DMS53 treated with DMSO at 0.1 percent for 48 hours (cell line): ENCODE measurements around the gene SERPINE3.

ENCODE experiments used
- DNase-seq: peaks from one replicate; lab custom pipeline; 2025; ENCODE audit not compliant: unreplicated experiment; lab: John Stamatoyannopoulos, UW

SERPINE3 gene

GRCh38 chr13:51339354-51339753, at the start of gene SERPINE3:
TSS of gene SERPINE3 (plus strand) at chr13:51339691. CDS start at chr13:51341092, 1,401 bp downstream.
- DNase-seq: no peak

DNA sequence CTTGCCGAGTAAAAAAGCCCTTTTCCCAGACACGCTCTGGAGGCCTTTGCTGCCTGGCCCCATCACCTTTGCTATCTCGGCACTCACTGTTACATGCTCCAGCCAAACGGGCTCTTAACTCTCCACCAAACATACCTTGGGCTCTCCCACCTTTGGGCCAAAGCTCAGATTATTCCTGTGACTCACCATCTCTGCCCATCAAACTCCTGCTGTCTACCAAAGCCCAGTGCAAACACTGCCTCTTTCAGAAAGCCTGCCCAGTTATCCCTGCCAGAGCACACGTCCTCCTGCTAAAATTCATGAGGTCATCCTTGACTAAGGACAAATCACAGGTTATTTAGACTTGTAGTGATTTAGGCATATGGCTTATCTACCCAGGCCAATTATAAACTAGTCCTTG, 48.1 kb upstream of the SERPINE3 start:
- DNase-seq: no peak

DNA sequence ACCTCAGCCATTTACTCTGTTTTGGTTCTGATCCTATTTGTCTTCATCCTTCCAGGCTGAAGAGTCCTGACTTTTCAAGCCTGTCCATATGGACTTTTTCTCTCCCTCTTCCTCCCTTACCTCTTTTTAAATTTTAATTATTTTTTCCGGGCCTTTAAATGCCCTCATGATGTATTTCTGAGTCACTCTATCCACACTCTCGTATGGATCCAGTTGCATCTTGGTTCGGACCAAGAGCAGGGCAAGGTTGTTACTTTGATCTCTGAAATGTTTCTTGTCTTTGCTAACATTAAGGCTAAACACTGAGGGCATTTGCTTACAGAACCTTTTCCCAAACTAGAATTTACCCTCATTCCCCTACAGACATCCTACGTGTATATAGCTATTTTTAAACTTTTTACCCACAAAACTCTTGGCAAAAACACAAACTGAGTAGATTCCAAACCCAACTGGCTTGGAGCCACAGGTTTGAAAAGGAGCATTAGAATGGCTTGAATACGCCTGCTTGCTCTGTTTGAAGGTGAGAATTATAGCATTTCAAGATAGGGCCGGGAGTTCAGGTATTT, 47.4 kb upstream of the SERPINE3 start:
- no peak for DNase-seq

- no peak for DNase-seq
Observed at GRCh38 chr13:51297556-51297955, 41.9 kb upstream of the SERPINE3 start.

GRCh38 chr13:51298812-51299211, 40.7 kb upstream of the SERPINE3 start:
- no peak for DNase-seq

- DNase-seq: no peak
Observed at GRCh38 chr13:51303063-51303552, 36.4 kb upstream of the SERPINE3 start.

GRCh38 chr13:51303882-51304281, 35.6 kb upstream of the SERPINE3 start:
- DNase-seq: no peak

GRCh38 chr13:51305271-51305967, 34.1 kb upstream of the SERPINE3 start:
- no peak for DNase-seq

GRCh38 chr13:51308781-51309180, 30.7 kb upstream of the SERPINE3 start:
- no peak for DNase-seq

- DNase-seq: no peak
Observed at GRCh38 chr13:51311231-51311630, 28.3 kb upstream of the SERPINE3 start.

GRCh38 chr13:51311957-51312520, 27.5 kb upstream of the SERPINE3 start:
- no peak for DNase-seq

DNA sequence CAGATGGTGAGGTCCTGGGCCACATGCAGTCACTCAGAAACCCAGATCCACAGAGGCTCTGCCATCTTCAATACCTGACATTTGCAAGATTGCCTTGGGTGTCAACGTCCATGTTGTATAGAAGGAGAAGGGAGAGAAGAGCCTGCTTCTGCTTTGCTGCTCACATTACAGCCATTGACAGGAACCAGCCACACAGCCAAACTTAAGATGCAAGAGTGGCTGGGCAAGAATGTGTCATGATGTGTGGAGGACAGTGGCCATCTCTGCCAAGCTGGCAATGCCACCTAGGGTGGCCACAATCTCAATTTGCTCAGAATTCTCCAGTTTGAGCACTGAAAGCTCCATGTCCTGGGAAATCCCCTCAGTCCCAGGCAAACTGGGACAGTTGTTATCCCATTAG, 25.9 kb upstream of the SERPINE3 start:
- no peak for DNase-seq

GRCh38 chr13:51317262-51317661, 22.2 kb upstream of the SERPINE3 start:
- DNase-seq: no peak

DNA sequence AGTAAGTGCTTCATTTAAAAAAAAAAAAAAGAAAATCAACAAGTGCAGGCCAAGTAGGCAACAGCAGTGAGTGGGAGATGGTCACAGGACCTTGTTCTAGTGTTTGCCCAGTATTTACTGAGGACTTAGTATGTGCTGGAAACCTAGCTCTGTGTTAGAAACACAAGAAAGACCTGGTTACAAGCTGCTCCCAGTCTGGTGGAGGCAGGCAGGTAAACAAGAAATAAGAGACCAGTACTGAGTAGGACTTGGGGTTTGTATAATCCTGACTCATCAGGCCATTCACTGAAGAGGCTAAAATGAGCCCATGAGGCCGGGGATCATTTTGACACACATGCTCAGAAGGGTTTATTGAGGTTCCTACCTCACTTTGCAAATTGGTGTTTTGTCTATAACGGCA, 21.5 kb upstream of the SERPINE3 start:
- no peak for DNase-seq

DNA sequence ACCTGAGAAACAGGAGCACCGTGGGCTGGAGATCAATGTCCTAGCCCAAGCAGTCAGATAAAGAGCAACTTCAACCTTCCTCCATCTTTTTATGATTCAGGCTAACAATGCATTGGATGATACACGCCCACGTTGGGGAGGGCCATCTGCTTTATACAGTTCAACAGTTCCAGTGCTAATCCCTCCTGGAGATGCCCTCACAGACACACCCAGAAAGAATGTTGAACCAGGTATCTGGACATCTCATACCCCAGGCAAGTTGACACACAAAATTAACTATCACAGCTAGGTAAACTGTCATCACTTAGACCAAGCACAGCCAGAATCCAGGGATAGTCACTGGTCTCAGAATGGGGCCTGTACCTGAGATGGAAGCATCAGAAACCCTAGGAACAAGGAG, 20.6 kb upstream of the SERPINE3 start:
- DNase-seq: no peak

DNA sequence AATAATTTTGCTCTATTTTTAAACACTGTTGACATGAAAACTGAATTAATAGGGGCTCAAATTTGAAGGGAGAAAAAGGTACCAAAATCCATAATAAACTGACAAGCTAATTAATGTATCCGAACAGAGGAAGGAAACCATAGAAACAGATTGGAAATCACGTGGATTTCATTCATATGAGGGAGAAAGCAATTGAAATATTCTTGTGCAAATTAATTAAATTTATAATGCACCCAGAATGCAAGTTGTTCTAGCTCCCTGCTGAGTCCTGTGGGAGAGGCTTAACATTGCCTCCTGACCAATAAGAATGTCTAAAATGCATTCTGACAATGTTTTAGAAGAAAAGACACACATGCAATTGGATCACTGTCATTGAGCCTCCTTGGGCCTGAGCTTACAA, 17.7 kb upstream of the SERPINE3 start:
- no peak for DNase-seq

DNA sequence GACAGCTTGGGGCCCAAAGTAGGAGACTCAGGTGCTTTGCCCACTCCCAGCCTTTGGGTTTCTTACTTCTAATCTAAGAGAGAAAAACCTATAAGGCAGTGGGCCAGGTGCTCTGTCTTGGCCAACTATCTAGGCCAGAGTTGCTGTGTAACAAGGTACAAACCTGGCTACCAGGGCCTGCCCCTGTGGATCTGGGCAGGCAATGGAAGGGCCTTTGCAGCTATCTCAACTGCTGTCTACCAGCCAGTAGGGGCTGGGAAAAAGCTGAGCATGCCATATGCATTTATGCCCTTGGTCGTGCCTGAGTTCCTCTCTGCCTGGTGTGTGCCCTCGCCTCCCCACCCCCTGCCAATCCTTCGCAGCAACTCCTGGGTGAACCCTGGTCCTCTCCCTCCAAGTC, 16.7 kb upstream of the SERPINE3 start:
- no peak for DNase-seq

DNA sequence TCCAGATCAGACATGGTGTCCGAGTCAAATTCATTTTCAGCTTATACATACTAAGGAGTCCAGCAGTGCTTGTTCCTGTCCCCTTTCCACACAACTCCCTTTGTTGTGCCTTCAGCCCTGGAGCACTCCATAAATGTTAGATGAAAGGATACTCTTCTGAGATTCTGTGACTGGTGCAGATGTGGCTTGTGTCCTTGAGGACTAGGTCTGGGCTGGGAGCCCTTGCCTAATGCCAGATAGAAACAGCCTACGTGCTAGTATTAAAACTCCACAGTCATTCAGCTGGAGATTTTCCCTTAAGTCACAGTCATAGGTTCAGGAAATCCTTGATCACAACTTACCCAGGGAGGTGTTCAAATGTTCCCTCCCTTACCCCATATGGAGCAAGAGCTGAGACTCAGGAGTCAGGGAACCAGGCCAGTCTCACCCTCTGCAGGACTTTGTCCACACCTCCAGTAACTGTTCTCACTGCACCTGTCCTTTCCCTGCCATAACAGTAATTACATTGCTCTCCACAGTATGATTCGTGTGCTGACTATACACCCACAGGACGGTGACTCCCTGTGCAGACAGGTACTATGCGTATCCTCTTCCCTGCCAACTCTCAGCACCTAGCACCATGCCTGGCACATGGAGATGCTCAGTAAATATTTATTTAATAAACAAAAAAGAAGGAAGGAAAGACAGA, 15.5 kb upstream of the SERPINE3 start:
- DNase-seq: no peak

- DNase-seq: no peak
Observed at GRCh38 chr13:51324714-51325420, 14.6 kb upstream of the SERPINE3 start.

DNA sequence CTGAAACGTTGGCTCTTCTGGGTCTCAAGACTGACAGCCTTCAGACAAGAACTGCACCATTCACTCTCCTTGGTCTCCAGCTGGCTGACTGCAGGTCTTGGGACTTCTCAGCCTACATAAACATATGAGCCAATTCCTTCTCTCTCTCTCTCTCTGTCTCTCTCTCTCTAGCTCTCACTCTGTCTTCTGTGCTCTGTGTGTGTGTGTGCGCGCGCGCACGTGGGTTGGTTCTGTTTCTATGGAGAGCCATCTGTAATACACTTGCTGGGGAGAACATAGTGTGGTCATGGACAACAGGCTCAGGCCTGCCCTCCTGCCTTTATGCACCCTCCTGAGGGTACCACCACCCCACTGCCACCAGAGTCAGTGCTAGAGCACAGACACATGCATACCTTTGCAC, 13.7 kb upstream of the SERPINE3 start:
- no peak for DNase-seq

DNA sequence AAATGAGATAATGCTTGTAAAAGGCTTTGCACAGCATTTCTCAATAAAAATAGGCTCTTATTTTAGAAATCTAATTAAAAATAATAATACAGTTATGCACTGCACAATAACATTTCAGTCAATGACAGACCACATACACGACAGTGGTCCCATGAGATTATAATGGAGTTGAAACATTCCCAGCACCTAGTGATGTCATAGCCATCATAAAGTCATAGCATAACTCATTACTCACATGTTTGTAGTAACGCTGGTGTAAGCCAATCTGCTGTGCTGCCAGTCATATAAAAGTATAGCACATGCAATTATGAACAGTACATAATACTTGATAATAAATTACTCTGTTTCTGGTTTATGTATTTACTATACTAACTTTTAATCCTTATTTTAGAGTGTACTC, 12.7 kb upstream of the SERPINE3 start:
- no peak for DNase-seq
